Measurements from ENCODE around the gene SUPT4H1.

The SUPT4H1 gene

DNA sequence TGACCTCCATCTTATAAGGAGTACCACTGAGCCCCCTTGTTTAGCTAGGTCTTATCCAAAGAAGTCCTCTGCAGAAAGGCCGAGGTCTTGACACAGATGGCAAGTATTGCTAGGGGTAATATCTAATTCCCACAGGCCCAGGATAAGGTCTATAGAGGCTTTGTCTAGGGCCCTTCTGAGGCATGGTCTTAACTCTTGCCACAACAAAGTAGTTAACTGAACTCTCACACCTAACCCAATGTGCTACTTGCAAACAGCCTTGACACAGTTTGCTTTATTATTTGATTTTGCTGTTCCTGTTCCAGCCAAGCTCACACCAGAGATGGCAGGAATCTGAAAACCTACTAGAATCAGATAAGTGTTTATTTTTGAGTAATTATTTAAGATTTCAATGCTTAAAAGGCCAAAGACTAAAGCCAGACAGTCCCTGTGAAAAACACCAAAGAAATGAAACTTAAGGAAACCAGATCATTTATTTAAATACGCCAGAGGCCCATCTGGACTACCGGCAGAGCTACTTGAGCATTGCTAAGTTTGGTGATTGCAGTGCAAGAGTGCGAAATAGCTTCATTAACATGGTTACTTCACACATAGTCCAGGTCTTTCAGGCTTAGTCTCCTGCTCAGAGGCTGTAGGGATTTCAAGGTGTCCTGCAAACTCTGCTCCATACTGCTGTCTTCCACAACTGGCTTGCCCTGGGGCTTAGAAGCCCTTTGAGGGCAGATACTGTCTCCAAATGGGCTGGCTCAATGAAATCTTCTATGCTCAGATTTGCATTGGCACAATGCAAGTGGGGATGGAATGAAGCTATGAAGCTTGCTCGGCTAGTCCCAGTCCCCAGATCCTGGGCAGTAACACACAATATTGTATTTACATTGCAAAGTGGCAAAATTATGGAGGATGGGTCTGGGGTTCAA lies 28.5 kb upstream of the SUPT4H1 start:
- DNase-seq: no peak

DNA sequence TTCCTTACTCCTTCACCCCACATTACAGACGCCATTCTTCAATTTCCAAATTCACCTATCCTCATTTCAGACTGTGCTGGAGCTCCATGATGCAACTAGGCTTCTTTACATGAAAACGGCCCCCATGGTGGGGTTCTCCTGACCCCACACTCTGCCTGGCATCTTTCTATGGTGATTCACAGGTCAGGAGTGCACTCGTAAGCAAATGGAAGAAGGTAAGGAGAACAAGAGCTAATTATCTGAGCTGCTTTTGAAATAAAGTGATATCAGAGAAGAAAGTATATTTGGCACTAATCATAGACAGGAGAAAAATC lies 27.5 kb upstream of the SUPT4H1 start:
- no peak for DNase-seq

DNA sequence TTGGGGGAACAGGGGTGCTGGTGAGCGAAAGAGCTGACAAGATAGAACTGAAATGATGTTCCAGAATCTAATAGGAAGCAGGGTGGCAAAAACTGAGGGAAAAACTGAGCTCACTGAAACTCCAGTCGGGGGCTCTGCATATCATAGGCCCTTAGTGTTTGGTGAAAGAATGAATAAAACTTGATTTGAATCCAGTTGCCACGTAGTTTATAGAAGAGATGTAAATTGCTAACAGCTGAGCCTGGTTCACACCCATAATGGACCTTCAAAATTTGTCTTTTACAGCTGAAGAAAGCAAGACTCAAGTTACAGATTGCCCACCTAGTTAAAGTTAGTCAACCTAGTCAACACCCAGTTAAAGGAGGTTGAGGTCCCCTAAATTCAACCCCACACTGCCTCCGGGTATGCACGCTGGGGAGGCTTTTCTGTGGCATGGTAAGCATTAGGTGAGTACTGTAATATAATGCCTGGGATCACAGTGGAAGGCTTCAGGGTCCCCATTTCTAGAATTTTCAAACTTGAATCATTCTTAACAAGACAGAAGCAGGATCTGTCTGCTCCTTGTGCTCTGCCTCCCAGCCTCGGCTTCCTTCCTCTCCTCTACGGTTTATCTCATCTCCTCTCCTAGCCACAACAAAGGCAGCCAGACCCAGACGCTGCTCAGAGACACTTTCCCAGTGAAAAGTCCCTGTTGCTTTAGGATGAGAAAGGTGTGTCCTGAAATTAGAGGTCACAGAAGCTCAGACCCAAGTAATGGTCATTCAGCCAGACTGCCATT lies 26.9 kb upstream of the SUPT4H1 start:
- DNase-seq: no peak

DNA sequence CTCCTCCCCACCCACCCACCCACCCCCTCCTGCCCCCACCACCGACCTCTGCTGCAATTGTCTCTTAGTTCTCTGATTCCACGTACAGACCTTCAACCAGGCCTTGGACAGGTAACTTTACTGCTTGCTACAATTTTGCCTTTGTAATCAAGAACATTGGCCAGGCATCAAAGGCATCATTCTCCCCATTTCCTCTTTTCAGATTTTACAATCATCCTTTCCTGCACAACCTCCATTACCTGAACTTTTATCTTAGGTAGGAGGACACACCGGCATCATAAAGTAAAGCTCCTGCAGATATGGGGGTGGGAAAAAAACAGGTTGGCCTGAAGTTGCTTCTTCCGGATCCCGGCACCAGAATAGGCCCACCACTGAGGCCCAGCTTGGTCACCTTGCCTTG lies 25.7 kb upstream of the SUPT4H1 start:
- no peak for DNase-seq

DNA sequence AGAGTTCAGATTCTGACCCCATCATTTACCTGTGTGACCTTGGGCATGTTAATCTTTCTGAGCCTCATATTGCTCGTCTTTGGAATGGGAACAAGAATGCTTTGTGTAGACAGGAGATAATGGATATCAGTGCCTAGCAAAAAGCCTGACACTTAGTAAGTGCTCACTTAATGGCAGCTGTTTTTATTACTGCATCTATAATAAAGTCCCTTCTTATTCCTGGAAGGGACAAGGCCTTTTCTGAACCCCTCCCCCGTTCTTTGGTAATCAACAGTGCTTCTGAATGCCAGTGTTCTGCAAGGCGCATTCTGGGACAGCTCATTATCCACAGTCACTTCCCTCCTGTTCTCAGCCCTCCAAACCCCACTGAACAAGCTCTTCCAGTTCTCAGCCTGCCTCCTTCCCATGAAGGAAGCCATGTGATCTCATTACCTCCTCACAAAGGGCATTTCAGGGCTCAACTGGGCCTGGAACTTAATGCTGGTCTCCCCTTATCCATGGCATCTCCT lies 25.1 kb upstream of the SUPT4H1 start:
- no peak for DNase-seq

DNA sequence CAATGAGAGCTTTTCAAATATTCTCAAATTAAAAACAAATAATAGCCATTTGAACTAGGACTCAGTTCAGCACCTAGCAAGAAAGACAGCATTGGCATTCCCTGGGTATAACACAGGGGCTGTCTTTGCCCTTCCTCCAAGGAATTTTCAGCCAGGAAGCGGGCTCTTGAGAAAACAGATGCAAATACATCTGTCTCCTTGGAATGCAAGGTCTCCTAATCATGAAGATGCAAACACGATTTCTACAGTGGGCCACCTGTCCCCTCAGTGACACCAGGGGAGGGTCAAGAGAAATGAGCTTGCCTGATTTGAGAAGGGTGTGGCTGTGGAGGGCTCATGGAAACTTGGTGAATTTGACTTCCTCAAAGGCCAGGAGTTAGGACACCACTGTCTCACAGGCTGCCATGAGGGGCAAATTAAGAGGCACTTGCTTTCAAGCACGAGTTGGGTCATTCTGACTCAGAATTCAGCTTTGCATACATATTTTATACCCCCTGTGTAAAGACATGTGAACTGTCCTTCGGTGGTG lies 24.5 kb upstream of the SUPT4H1 start:
- no peak for DNase-seq

DNA sequence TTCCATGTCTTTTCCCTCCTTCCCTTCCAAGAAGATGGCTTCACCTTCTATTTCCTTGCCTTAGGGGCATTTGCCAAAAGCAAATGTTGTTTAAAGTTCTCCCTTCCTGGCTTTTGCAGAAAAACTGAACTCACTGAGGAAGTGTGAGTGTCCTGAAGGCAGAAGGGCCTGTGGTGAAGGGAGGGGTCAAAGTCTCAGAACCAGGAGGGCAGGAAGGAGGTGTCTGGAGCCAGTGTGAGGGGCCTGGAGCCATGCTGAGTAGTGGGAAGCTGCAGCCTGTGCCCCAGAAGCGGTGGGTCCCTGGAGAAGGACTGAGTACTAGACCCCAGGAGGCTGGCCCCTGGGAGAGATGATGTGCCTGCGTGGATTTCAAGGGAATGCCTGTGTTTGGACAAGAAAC lies 23.8 kb upstream of the SUPT4H1 start:
- no peak for DNase-seq

DNA sequence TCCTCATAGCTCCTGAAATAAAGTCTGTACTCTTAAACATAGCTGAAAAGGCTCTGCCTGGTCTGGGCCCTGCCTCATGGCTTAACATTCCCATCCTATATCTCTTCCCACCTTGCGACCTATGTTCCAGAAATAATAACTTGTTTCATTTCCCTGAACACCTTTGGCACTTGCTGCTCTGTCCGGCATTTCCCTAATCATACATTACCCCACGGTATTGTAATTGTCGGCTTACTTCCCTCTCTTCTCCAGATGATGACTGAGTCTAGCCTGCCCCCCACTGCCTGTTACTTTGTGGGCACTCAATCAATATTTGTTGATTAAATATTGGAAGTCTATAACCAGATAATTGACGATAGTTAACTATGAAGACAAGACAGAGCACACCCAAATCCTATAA lies 23.3 kb upstream of the SUPT4H1 start:
- DNase-seq: no peak

DNA sequence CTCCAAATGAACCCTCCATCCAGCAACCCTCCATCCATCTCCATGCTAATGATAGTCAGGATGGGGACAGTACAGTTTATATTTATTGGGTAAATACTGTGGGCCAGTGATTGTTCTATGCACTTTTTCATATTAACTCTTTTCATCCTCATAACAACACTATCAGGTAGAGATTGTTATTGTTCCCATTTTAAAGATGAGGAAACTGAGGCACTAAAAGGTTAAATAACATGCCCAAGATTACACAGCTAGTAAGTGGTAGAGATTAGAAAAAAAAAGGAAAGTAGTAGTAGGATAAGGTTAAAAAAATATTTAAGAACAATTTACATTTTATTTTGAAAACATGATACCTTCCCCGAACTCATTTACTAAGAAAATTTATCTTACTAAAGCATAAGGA lies 21.9 kb upstream of the SUPT4H1 start:
- DNase-seq: no peak

DNA sequence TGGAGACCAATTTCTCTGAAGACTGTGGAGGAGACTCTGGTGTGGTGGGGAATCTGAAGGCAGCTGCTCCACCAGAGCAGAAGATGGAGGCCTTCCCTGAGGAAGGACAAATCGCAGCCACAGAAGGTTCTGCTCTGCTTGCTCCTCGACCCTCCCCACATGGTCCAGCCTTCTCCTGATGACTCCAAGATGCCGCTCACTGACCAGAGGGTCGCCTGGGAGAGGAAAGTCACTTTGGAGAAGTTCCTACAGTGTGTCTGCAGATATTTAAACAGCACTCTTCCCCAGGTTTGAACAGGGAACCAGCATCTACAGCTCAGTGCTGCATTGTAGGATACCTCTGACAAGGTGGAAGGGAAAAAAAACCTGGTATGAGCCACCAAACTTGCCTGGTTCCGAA lies 21.0 kb upstream of the SUPT4H1 start:
- no peak for DNase-seq

DNA sequence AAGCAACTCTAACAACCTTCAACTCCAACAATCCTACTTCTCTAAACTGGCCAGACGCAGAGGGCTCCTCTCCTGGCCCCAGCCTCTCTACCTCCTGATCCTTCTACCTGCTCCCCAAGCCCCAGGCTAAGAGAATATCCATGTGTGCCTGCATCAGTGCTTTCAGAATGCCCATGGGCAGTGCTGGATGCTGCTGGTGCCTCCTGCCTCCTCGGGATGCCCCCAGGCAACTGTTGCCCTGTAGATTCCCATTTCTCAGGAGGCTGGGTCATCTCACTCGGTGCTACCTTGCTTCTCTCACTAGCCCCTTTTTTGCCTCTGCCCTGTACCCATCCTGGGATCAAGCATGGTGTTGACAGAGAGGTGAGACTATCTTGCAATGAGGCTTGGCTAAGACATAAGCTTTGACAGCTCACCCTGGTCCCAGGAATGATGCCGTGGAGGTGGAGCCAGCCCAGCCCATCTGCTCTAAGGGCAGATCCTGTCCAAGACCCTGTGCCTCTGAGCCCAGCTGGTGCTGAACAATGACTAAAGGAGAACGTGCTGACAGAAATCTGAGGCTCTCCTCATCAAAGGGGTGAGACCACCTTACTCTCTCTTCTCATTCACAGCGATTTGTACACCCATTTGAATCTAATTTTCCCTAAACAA lies 19.4 kb upstream of the SUPT4H1 start:
- DNase-seq: no peak

DNA sequence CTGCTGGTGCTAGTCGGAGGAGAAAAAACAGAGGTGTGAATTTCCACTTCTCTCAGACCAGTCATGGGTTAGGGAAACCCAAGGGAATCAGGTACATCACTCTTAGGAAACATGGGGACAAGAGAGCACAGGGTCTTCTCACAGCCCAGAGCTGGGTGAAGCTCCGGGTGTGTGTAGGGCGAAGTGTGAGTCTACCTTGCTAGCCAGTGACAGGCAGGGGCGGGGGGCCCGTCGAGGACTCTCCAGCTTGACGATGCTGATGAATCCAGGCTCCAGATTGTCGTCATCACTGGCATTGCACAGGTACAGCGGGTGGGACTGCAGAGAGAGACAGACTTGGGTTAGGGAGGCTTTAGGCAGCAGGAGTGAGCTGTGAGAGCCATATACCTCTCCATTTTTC lies 18.7 kb upstream of the SUPT4H1 start:
- DNase-seq: no peak

DNA sequence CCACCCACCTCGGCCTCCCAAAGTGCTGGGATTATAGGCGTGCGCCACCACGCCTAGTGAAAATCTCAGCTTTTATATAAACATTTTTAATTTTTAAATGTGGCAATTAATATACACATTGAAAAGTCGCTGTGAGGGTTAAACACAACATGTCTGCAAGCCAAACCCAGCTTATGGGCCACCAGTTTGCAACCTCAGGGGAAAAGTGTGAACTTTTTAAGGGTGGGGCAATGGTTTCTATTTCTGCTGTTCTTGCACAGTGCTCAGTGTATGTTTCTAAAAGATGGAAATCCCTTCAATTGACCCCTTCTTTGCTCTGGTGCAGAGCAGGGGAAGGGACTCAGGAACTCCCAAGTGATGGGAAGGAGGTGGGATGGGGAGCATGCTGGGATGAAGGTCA lies 18.3 kb upstream of the SUPT4H1 start:
- no peak for DNase-seq

DNA sequence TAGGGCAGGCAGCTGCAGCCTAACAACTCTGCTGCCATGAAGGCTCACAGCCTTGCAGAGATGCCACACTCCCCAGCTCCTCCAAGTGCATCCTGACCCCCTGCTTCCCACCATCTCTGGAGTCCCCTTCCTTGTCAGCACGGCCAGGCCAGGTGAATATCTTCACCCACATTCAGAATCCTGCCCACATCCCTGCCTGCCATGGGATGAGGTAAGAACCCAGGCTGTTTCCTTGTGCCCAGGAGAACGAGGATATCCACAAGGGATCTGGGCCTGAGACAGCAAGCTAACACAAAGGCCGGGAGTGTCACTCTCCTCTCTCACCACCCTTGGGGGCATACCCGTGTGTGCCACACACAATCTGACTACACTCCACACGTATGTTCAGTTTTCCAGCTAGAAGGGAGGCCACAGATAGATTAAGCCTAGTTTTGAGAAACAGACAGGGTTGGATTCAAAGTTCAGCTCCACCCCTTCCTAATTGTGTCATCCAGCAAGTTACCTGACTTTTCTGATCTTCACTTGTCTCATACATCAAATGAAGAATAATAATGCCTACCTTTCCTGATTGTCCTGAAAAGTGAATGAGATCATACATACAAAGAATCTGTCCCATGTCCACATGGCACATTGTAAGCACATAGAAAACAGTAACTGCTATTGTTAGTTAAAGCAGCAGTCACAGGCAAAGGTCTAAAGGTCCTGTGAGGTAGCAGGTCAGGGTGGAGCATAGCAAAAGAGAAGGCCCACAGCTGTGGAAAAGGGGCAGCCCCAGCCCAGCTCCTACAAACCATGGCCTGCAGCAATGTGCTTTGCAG lies 17.4 kb upstream of the SUPT4H1 start:
- DNase-seq: no peak

DNA sequence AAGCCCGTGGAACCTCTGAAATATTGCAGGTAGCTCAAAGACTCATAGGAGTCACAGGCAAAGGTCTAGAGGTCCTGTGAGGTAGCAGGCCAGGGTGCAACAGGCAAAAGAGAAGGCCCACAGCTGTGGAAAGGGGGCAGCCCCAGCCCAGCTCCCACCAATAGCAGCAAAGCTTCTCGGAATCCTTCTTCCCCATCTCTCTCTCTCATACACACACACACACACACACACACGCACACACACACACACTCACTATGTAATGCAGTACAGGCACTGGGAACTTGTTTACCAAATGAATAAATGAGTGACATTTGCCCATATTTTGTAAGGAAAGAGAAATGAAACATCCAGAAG lies 16.8 kb upstream of the SUPT4H1 start:
- DNase-seq: no peak

DNA sequence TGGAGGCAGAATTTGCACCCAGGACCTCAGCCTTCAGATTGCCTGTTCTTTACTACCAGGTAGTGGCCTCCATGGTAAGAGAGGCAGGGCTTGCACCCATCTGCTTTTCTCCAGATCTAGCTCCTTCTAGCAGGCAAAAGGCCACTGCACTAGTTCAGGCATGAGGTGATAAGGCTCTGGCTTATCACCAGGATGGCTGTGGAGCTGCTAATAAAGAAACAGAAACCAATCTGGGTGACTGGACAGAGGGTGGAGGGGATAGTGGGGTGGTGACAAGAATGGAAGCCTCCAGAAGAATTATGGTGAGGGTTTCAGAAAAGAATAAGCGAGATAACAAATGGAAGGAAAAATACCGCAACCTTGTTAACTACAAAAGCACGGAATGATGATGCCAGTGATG lies 15.5 kb upstream of the SUPT4H1 start:
- DNase-seq: no peak

DNA sequence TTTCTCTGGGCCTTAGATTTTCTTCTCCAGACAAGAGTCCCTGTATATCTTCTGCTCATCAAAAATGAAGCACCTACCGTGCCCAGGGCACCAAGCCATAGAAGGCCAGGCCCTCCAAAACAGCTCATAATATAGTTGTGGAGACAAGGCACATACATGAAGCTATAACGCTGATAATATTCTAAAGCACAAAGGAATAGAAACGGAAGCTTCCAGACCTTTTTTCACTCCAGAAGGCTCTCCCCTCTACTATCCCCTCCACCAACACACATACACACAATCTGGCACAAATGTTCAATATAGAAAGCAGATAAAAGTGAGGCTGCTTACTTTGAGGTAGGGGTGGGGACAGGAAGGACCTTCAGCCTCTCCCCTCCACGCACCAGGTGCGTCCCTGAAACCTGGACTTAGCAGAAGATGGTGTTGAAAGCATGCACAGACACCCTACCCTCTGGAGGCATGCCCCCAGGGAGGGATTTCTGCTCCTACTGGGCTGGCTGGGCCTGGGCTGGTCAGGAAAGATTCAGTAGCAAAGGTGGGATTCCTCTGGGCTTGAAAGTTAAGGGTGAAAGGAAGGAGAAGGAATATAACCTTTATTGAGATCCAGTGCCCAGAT lies 14.1 kb upstream of the SUPT4H1 start:
- no peak for DNase-seq

DNA sequence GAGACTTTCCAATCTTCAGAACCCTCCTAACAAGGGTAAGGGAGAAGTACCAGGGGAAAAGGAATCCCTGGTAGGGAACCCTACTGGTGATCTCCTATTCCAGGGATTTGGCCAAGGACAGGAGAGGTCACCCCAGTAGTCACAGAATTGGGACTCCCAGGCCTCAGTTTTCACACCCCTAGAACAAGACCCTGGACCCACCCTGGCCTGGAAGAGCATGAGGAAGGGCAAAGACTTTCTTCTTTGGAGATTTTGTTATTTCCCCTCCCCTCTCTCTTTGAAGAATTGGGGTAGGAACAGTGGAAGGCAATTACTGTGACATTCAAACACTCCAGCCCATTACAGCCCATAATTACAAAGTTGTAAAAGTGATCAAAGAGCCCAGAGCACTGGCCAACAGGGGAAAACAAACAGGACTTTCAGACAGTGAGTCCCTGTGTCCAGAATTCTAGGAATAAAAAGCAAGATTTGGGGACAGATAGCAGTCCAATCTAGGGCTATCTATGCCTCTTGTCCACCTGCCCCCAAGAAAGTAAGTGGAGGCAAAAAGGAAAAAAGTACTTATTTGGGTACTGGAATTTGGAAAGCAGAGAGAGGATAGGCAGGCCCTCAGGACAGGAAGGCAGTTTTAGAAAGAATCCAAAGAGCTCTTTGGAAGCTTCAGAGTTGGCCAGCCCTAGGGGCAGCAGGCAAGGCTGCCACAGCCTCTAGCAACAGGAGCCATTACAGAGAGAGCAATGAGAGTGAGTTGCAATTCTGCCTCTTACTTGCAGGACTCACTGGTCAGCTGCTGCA lies 13.4 kb upstream of the SUPT4H1 start:
- no peak for DNase-seq

DNA sequence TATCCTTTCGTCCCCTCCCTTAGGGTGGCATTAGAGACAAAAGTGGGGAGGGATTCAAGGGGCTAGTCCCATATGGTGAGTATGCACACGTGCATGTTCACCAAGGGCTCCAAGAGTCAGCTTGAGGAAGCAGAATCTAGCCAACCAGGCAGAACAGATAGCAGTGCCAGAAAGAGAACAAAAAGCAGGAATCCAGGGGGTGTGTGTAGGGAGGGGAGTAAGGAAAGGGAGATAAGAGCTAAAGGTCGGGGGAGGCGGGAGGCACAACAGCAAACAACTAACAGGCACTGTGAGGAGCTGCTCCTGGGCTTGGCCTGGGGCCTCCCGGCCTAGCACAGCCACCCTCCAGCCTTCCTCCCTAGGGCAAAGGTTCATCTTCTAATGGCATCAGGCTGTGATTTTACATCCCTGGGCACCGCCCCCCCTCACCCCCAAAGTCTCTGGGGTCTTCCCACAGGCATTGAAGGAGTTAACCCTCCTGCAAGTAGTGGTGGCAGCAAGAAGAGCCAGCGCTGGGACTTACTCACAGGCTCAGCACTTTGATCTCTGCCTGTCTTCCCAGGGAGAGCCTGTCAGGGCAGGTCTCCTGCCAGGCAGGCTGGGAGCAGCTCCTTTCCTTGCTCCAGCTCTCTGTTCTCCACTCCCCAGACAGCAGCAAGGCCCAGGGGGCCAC lies 12.4 kb upstream of the SUPT4H1 start:
- no peak for DNase-seq

DNA sequence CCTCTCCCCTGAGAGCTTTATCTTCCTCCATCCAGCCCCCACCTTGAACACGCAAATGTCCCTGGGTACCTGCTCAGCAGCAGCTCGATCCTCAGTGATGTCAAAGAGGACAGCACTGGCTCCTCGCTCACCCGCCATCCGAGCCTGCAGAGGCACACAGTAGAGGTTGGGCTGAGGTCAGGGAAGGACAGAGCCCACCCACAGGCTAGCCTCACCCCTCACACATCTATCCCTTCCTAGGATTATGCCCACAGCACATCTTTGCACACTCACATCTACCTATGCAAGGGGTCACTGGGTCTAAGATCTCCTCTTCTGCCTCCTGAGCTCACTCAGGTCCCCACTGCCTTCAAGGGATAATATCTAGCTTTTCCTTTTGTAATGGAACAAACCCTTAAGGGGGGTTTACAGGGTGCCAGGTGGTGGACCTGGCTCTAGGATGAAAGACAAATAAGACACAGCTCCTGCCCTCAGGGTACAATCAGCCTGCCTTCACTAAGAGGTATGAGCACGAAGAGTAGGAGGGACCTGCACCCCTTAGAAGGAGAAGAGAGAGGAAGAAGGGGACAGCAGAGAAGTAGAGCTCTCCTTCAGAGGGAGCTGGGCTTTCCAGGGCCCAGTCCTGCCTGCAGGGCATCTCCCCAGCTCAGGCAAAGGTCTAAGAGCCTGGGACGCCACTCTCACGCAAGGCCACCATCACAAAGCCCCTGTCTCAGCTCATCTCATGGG lies 11.6 kb upstream of the SUPT4H1 start:
- DNase-seq: no peak

Data from NCI-H1930 (cell line).